Smooth muscle cell (in vitro differentiated cells): ENCODE results near the gene DEXI. TPM values are rescaled to one million over a fixed set of nuclear protein-coding genes. Genes with fewer than 3 reads are reported as not detected.

ENCODE experiments used
- DNase-seq: peaks from one replicate; lab custom pipeline; 2025; ENCODE audit not compliant: unreplicated experiment; lab: John Stamatoyannopoulos, UW
- H2AFZ ChIP-seq: fragments of 200-600 bp; sonication (generic); 2 replicates; pipeline ENCODE4 v1.6.0; 2016; ENCODE audit warnings: antibody characterized with exemption, low read depth, mild to moderate bottlenecking
- H3F3A ChIP-seq: fragments of 200-600 bp; sonication (generic); 2 replicates; pipeline ENCODE4 v1.6.0; 2017; ENCODE audit warnings: antibody characterized with exemption, low read depth
- H3K27ac ChIP-seq: fragments of 200-600 bp; sonication (generic); 2 replicates; pipeline ENCODE4 v1.5.1; 2016; ENCODE audit warnings: low read depth, mild to moderate bottlenecking
- H3K27me3 ChIP-seq: fragments of 200-600 bp; sonication (generic); 2 replicates; pipeline ENCODE4 v1.6.1; 2016; ENCODE audit warnings: low read depth, mild to moderate bottlenecking
- H3K36me3 ChIP-seq: fragments of 200-600 bp; sonication (generic); 2 replicates; pipeline ENCODE4 v1.5.1; 2016; ENCODE audit warnings: low read depth
- H3K4me1 ChIP-seq: fragments of 200-600 bp; sonication (generic); 2 replicates; pipeline ENCODE4 v1.5.1; 2016; ENCODE audit warnings: low read depth
- H3K4me2 ChIP-seq: fragments of 200-600 bp; sonication (generic); 2 replicates; pipeline ENCODE4 v1.6.0; 2016; ENCODE audit warnings: mild to moderate bottlenecking
- H3K4me3 ChIP-seq: fragments of 200-600 bp; sonication (generic); 2 replicates; pipeline ENCODE4 v1.5.1; 2016; ENCODE audit warnings: mild to moderate bottlenecking
- H3K79me2 ChIP-seq: fragments of 200-600 bp; sonication (generic); 2 replicates; pipeline ENCODE4 v1.6.0; 2016; ENCODE audit warnings: low read depth, mild to moderate bottlenecking
- H3K9ac ChIP-seq: fragments of 200-600 bp; sonication (generic); 2 replicates; pipeline ENCODE4 v1.6.0; 2016; ENCODE audit warnings: low read depth
- H3K9me3 ChIP-seq: fragments of 200-600 bp; sonication (generic); replicated peaks from 2 replicates; pipeline ENCODE4 v1.5.1; 2016; ENCODE audit warnings: low read depth
- H4K20me1 ChIP-seq: fragments of 200-600 bp; sonication (generic); 2 replicates; pipeline ENCODE4 v1.6.0; 2016; ENCODE audit warnings: low read depth
- WGBS: methylation state at CpG from one replicate; pipeline ENCODE4 v1.1.7; 2016; ENCODE audit warnings: low lambda C conversion rate; 5-methylcytosine and 5-hydroxymethylcytosine counted together
- polyA plus RNA-seq: library from polyadenylated mRNA; unstranded; fragments of >200 nt; fragmentation: Nextera tagmentation; extraction: Ambion mirVana; gene quantifications from 2 replicates; pipeline ENCODE4 v1.2.1, GENCODE V29; 2016
- total RNA-seq: library from RNA; depleted of rRNA; stranded (reverse); fragments of >200 nt; gene quantifications from 2 replicates; pipeline ENCODE4 v1.2.3, GENCODE V29; 2014
- TF ChIP-seq, protein P1 (sequence below): fragments of 200-600 bp; sonication (generic); IDR thresholded peaks from 2 replicates; pipeline ENCODE4 v1.5.1; 2017; ENCODE audit warnings: borderline replicate concordance, mild to moderate bottlenecking, antibody characterized with exemption; ENCODE audit not compliant: insufficient read depth, poor library complexity, severe bottlenecking

Gene DEXI
- total and polyA plus RNA-seq, 2 experiments from 2014 or later, result 58.5 to 71.8 TPM

DNA sequence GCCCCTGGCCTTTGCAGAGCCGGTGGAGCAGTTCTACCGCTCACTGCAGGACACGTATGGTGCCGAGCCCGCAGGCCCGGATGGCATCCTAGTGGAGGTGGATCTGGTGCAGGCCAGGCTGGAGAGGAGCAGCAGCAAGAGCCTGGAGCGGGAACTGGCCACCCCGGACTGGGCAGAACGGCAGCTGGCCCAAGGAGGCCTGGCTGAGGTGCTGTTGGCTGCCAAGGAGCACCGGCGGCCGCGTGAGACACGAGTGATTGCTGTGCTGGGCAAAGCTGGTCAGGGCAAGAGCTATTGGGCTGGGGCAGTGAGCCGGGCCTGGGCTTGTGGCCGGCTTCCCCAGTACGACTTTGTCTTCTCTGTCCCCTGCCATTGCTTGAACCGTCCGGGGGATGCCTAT lies 35.8 kb downstream of the DEXI start:
- no peaks in the 10 kb centered on the region for H3K79me2 ChIP-seq
- H3K36me3 ChIP-seq, result no peaks in the 10 kb centered on the region
- H3K9ac ChIP-seq, result no peak overlapping the region
- no peak overlapping the region for H3K4me2 ChIP-seq
- no peak overlapping the region for H2AFZ ChIP-seq
- no peak overlapping the region for H3K4me3 ChIP-seq
- TF ChIP-seq, protein P1, sequence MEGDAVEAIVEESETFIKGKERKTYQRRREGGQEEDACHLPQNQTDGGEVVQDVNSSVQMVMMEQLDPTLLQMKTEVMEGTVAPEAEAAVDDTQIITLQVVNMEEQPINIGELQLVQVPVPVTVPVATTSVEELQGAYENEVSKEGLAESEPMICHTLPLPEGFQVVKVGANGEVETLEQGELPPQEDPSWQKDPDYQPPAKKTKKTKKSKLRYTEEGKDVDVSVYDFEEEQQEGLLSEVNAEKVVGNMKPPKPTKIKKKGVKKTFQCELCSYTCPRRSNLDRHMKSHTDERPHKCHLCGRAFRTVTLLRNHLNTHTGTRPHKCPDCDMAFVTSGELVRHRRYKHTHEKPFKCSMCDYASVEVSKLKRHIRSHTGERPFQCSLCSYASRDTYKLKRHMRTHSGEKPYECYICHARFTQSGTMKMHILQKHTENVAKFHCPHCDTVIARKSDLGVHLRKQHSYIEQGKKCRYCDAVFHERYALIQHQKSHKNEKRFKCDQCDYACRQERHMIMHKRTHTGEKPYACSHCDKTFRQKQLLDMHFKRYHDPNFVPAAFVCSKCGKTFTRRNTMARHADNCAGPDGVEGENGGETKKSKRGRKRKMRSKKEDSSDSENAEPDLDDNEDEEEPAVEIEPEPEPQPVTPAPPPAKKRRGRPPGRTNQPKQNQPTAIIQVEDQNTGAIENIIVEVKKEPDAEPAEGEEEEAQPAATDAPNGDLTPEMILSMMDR, result no peak
- H3K27me3 ChIP-seq, result peaks cover 5% of the 10 kb centered on the region
- H3F3A ChIP-seq, result no peaks in the 10 kb centered on the region
- no peaks in the 10 kb centered on the region for H3K4me1 ChIP-seq
- no peaks in the 10 kb centered on the region for H3K9me3 ChIP-seq
- no peak overlapping the region for H3K27ac ChIP-seq
- H4K20me1 ChIP-seq, result no peaks in the 10 kb centered on the region
- DNase-seq, result no peak
- WGBS, result 97% methylated on average over 19 of the region's 19 CpGs

DNA sequence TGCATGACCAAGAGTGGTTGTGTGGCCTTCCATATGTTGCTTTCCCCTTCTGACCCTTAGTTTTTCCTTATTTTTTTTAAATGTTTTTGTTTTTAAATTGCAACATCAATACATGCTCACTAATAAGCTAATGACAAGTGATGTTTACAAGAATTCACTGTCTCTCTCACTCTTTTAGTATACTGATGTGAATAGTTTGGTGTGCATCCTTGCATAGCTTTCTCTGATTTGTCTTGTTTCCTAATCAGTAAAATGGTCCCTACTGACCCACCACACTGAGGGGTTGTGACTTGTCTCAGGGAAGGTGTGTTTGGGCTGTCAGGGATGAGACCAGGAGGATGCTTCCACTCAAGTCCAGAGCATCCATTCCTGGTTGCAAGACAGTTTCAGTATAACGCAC lies 39.3 kb downstream of the DEXI start:
- DNase-seq, result no peak
- H3K9ac ChIP-seq, result no peak overlapping the region
- H2AFZ ChIP-seq, result no peak overlapping the region
- 96% methylated on average over 1 of the region's 1 CpG for WGBS
- no peaks in the 10 kb centered on the region for H3K36me3 ChIP-seq
- no peak overlapping the region for H3K4me2 ChIP-seq
- H3K9me3 ChIP-seq, result no peaks in the 10 kb centered on the region
- H3K27me3 ChIP-seq, result no peaks in the 10 kb centered on the region
- no peaks in the 10 kb centered on the region for H3K79me2 ChIP-seq
- no peaks in the 10 kb centered on the region for H4K20me1 ChIP-seq
- H3K27ac ChIP-seq, result no peak overlapping the region
- H3F3A ChIP-seq, result no peaks in the 10 kb centered on the region
- TF ChIP-seq, protein P1, result no peak
- H3K4me3 ChIP-seq, result no peak overlapping the region
- no peaks in the 10 kb centered on the region for H3K4me1 ChIP-seq

DNA sequence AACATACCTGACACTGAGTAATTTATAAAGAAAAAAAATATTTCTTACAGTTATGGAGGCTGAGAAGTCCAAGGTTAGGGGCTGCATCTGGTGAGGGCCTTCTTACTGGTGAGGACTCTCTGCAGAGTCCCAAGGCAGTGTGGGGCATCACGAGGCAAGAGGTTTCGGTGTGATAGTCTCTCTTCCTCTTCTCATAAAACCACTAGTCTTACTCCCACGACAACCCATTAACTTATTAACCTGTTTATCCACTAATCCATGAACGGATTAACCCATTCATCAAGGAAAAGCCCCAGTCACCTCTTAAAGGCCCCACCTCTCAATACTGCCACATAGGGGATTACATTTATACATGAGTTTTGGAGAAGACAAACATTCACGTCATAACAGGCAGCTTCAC lies 45.1 kb downstream of the DEXI start:
- H3K27ac ChIP-seq, result no peak overlapping the region
- no peak overlapping the region for H2AFZ ChIP-seq
- H3K36me3 ChIP-seq, result no peaks in the 10 kb centered on the region
- no peaks in the 10 kb centered on the region for H3K79me2 ChIP-seq
- H3K4me1 ChIP-seq, result no peaks in the 10 kb centered on the region
- H4K20me1 ChIP-seq, result no peaks in the 10 kb centered on the region
- TF ChIP-seq, protein P1, result no peak
- 73% methylated on average over 5 of the region's 5 CpGs for WGBS
- no peaks in the 10 kb centered on the region for H3K9me3 ChIP-seq
- H3K27me3 ChIP-seq, result no peaks in the 10 kb centered on the region
- no peaks in the 10 kb centered on the region for H3F3A ChIP-seq
- H3K4me2 ChIP-seq, result no peak overlapping the region
- H3K4me3 ChIP-seq, result no peak overlapping the region
- no peak overlapping the region for H3K9ac ChIP-seq
- DNase-seq, result no peak

DNA sequence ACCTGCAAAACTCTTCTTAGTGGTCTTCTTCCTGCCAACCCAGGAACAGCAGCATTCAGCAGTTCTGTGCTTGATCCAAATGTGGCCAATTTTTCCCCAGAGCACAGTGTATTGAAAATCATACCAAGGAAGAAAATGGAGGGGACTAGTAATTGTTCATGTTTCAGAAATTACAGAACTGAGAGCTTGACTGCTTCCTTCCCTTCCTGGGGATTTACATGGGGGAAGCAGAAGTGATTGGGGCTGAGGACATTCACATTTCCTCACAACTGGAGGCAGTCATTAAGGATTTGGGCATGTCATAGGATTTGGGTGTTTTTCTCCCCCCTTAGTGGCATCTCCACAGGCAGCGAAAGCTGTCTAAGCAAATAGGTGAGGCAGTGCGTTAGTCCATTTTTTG lies 45.5 kb downstream of the DEXI start:
- 93% methylated on average over 2 of the region's 2 CpGs for WGBS
- Histone ChIP-seq H3K9me3 (no peaks in the 10 kb centered on the region), H3K27me3 (no peaks in the 10 kb centered on the region), H2AFZ (no peak overlapping the region), H3K4me2 (no peak overlapping the region), H3K79me2 (no peaks in the 10 kb centered on the region), H3K4me3 (no peak overlapping the region), H3K27ac (no peak overlapping the region), H3K9ac (no peak overlapping the region), H3K4me1 (no peaks in the 10 kb centered on the region), H3F3A (no peaks in the 10 kb centered on the region), H3K36me3 (no peaks in the 10 kb centered on the region), H4K20me1 (no peaks in the 10 kb centered on the region)
- TF ChIP-seq, protein P1, result no peak
- DNase-seq, result no peak
